IMR-90 (cell line): ENCODE results near the gene LTC4S. TPM values are rescaled to one million over a fixed set of nuclear protein-coding genes. Genes with fewer than 3 reads are reported as not detected.

Experiments
- ATAC-seq: fragments of 200-7000 bp; cut with Tn5 transposase; 2 replicates; pipeline ENCODE4 v1.9.1; 2020; ENCODE audit warnings: low read depth, mild to moderate bottlenecking, moderate library complexity
- BruUV-seq: library from RNA; stranded (reverse); fragments of 400-500 nt; replicated peaks from 2 replicates; lab custom pipeline; 2021; lab: Mats Ljungman, UMichigan
- CTCF ChIA-PET: fragments of 300-600 bp; formaldehyde crosslinking; extraction: SDS; loops from one replicate; lab custom pipeline; 2021; ENCODE audit warnings: antibody characterized with exemption; lab: Yijun Ruan, JAX
- POLR2A ChIA-PET: fragments of 300-600 bp; sonication (Branson Sonifier 250); formaldehyde crosslinking; loops from one replicate; lab custom pipeline; 2022; ENCODE audit warnings: antibody characterized with exemption; ENCODE audit not compliant: unreplicated experiment; lab: Charles Lee
- DNase-seq: peaks from one replicate; pipeline ENCODE4 v3.0.0; 2013
- H2AFZ ChIP-seq: replicated peaks from 2 replicates; pipeline ENCODE3; 2013; ENCODE audit warnings: low read length, mild to moderate bottlenecking; ENCODE audit not compliant: poor library complexity
- H2AK5ac ChIP-seq: 2 replicates; pipeline ENCODE4 v1.6.1; 2013; ENCODE audit warnings: low read depth, low read length, inconsistent platforms
- H2AK9ac ChIP-seq: replicated peaks from 2 replicates; pipeline ENCODE3; 2013; ENCODE audit warnings: mild to moderate bottlenecking, low read depth, low read length, moderate library complexity; ENCODE audit not compliant: poor library complexity
- H2BK120ac ChIP-seq: 2 replicates; pipeline ENCODE4 v1.6.1; 2013; ENCODE audit warnings: low read depth, low read length, inconsistent platforms
- H2BK15ac ChIP-seq: 3 replicates; pipeline ENCODE4 v1.6.1; 2013; ENCODE audit warnings: low read depth, low read length, inconsistent platforms
- H2BK20ac ChIP-seq: 2 replicates; pipeline ENCODE4 v1.6.1; 2013; ENCODE audit warnings: low read depth, mild to moderate bottlenecking, inconsistent platforms, low read length, moderate library complexity
- H2BK5ac ChIP-seq: 2 replicates; pipeline ENCODE4 v1.6.1; 2013; ENCODE audit warnings: mild to moderate bottlenecking, low read depth, low read length, inconsistent platforms; ENCODE audit not compliant: poor library complexity, severe bottlenecking
- H3K14ac ChIP-seq: replicated peaks from 2 replicates; pipeline ENCODE4 v1.6.1; 2013; ENCODE audit warnings: low read depth, low read length, inconsistent platforms
- H3K18ac ChIP-seq: 2 replicates; pipeline ENCODE4 v1.6.1; 2013; ENCODE audit warnings: low read depth, low read length, control low read depth
- H3K23ac ChIP-seq: 2 replicates; pipeline ENCODE4 v1.6.1; 2013; ENCODE audit warnings: low read depth, low read length, inconsistent platforms
- H3K27ac ChIP-seq: 2 replicates; pipeline ENCODE4 v1.5.1; 2013; ENCODE audit warnings: mild to moderate bottlenecking, control low read depth, low read length; ENCODE audit not compliant: insufficient read depth
- H3K27me3 ChIP-seq: 2 replicates; pipeline ENCODE4 v1.6.1; 2013; ENCODE audit warnings: low read length; ENCODE audit not compliant: control insufficient read depth, insufficient read depth
- H3K36me3 ChIP-seq: 2 replicates; pipeline ENCODE4 v1.6.1; 2013; ENCODE audit warnings: low read length, mixed read lengths; ENCODE audit not compliant: control insufficient read depth, insufficient read depth
- H3K4ac ChIP-seq: 2 replicates; pipeline ENCODE4 v1.6.1; 2013; ENCODE audit warnings: low read depth, low read length, inconsistent platforms
- H3K4me1 ChIP-seq: 2 replicates; pipeline ENCODE4 v1.6.1; 2013; ENCODE audit warnings: low read length, mixed read lengths; ENCODE audit not compliant: control insufficient read depth, insufficient read depth
- H3K4me2 ChIP-seq: 2 replicates; pipeline ENCODE4 v1.6.1; 2013; ENCODE audit warnings: low read depth, mild to moderate bottlenecking, control low read depth, low read length, moderate library complexity
- H3K4me3 ChIP-seq: 2 replicates; pipeline ENCODE4 v1.5.1; 2013; ENCODE audit warnings: low read depth, mild to moderate bottlenecking, control low read depth, low read length, moderate library complexity; ENCODE audit not compliant: insufficient read depth
- H3K56ac ChIP-seq: 2 replicates; pipeline ENCODE4 v1.6.1; 2013; ENCODE audit warnings: low read length, inconsistent platforms; ENCODE audit not compliant: insufficient read depth; ENCODE audit errors: extremely low read depth
- H3K79me1 ChIP-seq, 2 experiments: 2 replicates each; pipeline ENCODE4 v1.6.1; 2013; ENCODE audit warnings: low read length in 2 of 2, inconsistent platforms in 1 of 2, low read depth in 1 of 2
- H3K9ac ChIP-seq: 2 replicates; pipeline ENCODE4 v1.6.1; 2013; ENCODE audit warnings: low read depth, low read length, control low read depth
- H3K9me1 ChIP-seq: 2 replicates; pipeline ENCODE4 v1.6.1; 2013; ENCODE audit warnings: low read length, inconsistent platforms; ENCODE audit not compliant: insufficient read depth
- H3K9me3 ChIP-seq: 2 replicates; pipeline ENCODE4 v1.6.1; 2013; ENCODE audit warnings: low read length; ENCODE audit not compliant: control insufficient read depth, insufficient read depth
- H4K20me1 ChIP-seq: 2 replicates; pipeline ENCODE4 v1.6.1; 2013; ENCODE audit warnings: low read length, inconsistent platforms; ENCODE audit not compliant: insufficient read depth
- H4K5ac ChIP-seq: 2 replicates; pipeline ENCODE4 v1.6.1; 2013; ENCODE audit warnings: mild to moderate bottlenecking, low read depth, low read length, control low read depth
- H4K8ac ChIP-seq, 2 experiments: 2 replicates each; pipeline ENCODE4 v1.6.1; 2013; ENCODE audit warnings: low read depth in 2 of 2, low read length in 2 of 2, control low read depth in 1 of 2, inconsistent platforms in 1 of 2
- H4K91ac ChIP-seq: 2 replicates; pipeline ENCODE4 v1.6.1; 2013; ENCODE audit warnings: low read depth, low read length, inconsistent platforms; ENCODE audit not compliant: insufficient read depth
- BHLHE40 ChIP-seq: fragments of 150-350 bp; IDR thresholded peaks from 2 replicates; pipeline ENCODE4 v1.6.1; 2016; ENCODE audit warnings: mild to moderate bottlenecking, low read depth, low read length
- FOS ChIP-seq: fragments of 150-350 bp; IDR thresholded peaks from 2 replicates; pipeline ENCODE4 v1.6.1; 2016; ENCODE audit warnings: low read depth, low read length
- POLR2A ChIP-seq: IDR thresholded peaks from 2 replicates; pipeline ENCODE4 v1.6.1; 2012; ENCODE audit warnings: mild to moderate bottlenecking, low read depth, low read length
- RAD21 ChIP-seq: IDR thresholded peaks from 2 replicates; pipeline ENCODE4 v1.6.1; 2012; ENCODE audit warnings: low read length, improper control_type of control experiment
- WGBS, 2 experiments: methylation state at CpG; one replicate each; pipeline versions ENCODE4 v1.1.5 to v1.1.7; 2013; ENCODE audit warnings: missing lambda C conversion rate in 2 of 2; ENCODE audit not compliant: insufficient read length in 1 of 2; ENCODE audit errors: extremely low coverage in 2 of 2; 5-methylcytosine and 5-hydroxymethylcytosine counted together
- dilution Hi-C: fragments of 300-500 bp; cut with HindIII; formaldehyde crosslinking; loops from one replicate; pipeline ENCODE4 v1.14.3; 2018; ENCODE audit warnings: low sequenced_read_pairs; ENCODE audit not compliant: unreplicated experiment
- in situ Hi-C: fragments of 300-500 bp; cut with MboI; formaldehyde crosslinking; loops from 3 replicates; pipeline ENCODE4 v1.14.3; 2019; ENCODE audit warnings: low sequenced_read_pairs, inconsistent platforms, mixed read lengths
- intact Hi-C: fragments of 100-400 bp; cut with micrococcal nuclease; formaldehyde crosslinking; loops from 2 replicates; pipeline ENCODE4 v1.10.0; 2022
- polyA plus RNA-seq, 3 experiments: library from polyadenylated mRNA; depleted of rRNA; stranded (reverse); fragments of >200 nt; gene quantifications; 2 replicates each; pipeline ENCODE4 v1.2.3, GENCODE V29; 2012; ENCODE audit warnings: low replicate concordance in 1 of 3
- total RNA-seq: library from RNA; depleted of rRNA; stranded (reverse); fragments of >200 nt; gene quantifications from 2 replicates; pipeline ENCODE4 v1.2.3, GENCODE V29; 2012
- TF ChIP-seq, protein P1 (sequence below): fragments of 150-350 bp; IDR thresholded peaks from 2 replicates; pipeline ENCODE4 v1.6.1; 2017; ENCODE audit warnings: mild to moderate bottlenecking, antibody characterized with exemption, low read length, low read depth

Gene LTC4S
- total and polyA plus RNA-seq, 2 of the 4 experiments (the other 2 are of a cell fraction), result 0.72 TPM; not detected in 1

DNA sequence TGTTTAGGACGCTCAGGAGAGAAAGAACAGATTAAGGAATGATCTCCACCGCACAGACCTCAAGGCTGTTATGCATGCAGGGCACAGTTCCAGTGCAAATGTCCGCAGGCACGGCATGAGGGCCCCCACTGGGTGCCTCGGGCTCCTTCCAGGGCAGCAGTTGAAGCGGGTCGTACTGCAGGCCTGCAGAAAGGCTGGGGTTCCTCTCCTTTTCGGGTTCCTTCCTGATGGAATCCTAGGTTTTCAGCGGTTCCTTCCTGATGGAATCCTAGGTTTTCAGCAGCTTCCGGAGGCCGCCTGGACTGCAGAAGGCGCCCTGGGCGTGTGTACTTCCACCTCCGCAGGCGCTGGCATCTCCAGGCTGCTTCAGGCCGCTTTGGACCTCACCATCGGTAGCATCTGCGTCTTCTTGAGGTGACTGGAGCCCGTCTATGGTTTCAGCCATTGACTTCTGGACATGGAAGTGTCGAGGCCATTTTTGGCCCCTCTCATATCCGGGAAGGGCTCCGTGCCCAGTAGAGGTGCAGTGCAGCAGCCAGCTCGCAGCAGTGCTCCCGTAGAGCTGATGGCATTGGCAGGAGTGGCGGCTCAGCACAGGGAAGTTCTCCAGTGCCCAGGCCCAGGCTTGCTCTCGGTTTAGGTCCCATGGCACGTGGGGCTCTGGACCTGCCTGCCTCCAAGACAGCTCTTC, 18.5 kb downstream of the LTC4S start:
- dilution Hi-C loops (no loop called here), in situ Hi-C loops (no loop called here), intact Hi-C loops (no loop called here)
- 97% methylated on average over 21 of the region's 27 CpGs; no CpG with 5 or more reads in 1 of the 2 experiments for WGBS, 2 experiments
- Histone ChIP-seq H3K9ac (no peak overlapping the region), H3K14ac (no peak overlapping the region), H3K27ac (no peak overlapping the region), H4K20me1 (no peaks in the 10 kb centered on the region), H3K23ac (no peak overlapping the region), H2BK120ac (no peak overlapping the region), H3K79me1 (peaks cover 0 to 15% of the 10 kb centered on the region in 2 experiments; a peak in 3 of 4 replicates), H3K27me3 (no peaks in the 10 kb centered on the region), H2BK20ac (no peak overlapping the region), H3K9me3 (no peaks in the 10 kb centered on the region; the same call in 1 of the 2 replicates), H2BK15ac (no peak overlapping the region), H3K18ac (no peak overlapping the region), H2BK5ac (no peak overlapping the region), H2AK9ac (no peak overlapping the region), H4K5ac (no peak overlapping the region), H3K4me3 (no peak overlapping the region), H2AFZ (no peak overlapping the region), H3K36me3 (peaks cover 17% of the 10 kb centered on the region), H2AK5ac (no peak overlapping the region), H4K91ac (no peak overlapping the region), H3K4me2 (no peak overlapping the region), H3K9me1 (peaks cover 6% of the 10 kb centered on the region; the same call in 1 of the 2 replicates), H3K4ac (no peak overlapping the region), H3K56ac (no peak overlapping the region), H4K8ac (no peak overlapping the region), H3K4me1 (no peaks in the 10 kb centered on the region; the same call in 1 of the 2 replicates)
- DNase-seq (no peak), ATAC-seq (no peak)
- BruUV-seq, result no TSS peak
- CTCF ChIA-PET, result no interaction called here
- POLR2A ChIA-PET, result no interaction called here
- no peak for TF ChIP-seq FOS
- no peak for TF ChIP-seq RAD21
- no peak for TF ChIP-seq POLR2A
- TF ChIP-seq BHLHE40, result no peak
- TF ChIP-seq, protein P1, sequence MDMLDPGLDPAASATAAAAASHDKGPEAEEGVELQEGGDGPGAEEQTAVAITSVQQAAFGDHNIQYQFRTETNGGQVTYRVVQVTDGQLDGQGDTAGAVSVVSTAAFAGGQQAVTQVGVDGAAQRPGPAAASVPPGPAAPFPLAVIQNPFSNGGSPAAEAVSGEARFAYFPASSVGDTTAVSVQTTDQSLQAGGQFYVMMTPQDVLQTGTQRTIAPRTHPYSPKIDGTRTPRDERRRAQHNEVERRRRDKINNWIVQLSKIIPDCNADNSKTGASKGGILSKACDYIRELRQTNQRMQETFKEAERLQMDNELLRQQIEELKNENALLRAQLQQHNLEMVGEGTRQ, result no peak
